Stomach (tissue), 9 donors: ENCODE data around the gene CCBE1. TPM values are rescaled to one million over a fixed set of nuclear protein-coding genes. Genes with fewer than 3 reads are reported as not detected.

Experiments used
- DNase-seq, 2 donors: peaks; one replicate each; pipeline versions ENCODE4 v3.0.0 to v3.0.0-alpha.2; 2013 to 2019
- H3K27ac ChIP-seq, 5 donors: fragments of 200-600 bp in 4 of 5; sonication (generic) in 4 of 5; one replicate each; pipeline ENCODE4 v1.5.1; 2013 to 2019; ENCODE audit warnings: mild to moderate bottlenecking in 1 of 5, moderate library complexity in 1 of 5
- H3K27me3 ChIP-seq, 3 donors: fragments of 200-600 bp; sonication (generic); one replicate each; pipeline ENCODE4 v1.5.1; 2017 to 2019; ENCODE audit warnings: mixed run types in 1 of 3
- H3K36me3 ChIP-seq, 4 donors: fragments of 200-600 bp; sonication (generic); 1 replicate in 3 of 4; 2 replicates in 1 of 4; pipeline ENCODE4 v1.5.1; 2016 to 2019
- H3K4me1 ChIP-seq, 4 donors: fragments of 200-600 bp; sonication (generic); one replicate each; pipeline ENCODE4 v1.5.1; 2016 to 2019
- H3K4me3 ChIP-seq, 4 donors: fragments of 200-600 bp; sonication (generic) in 3 of 4; one replicate each; pipeline ENCODE4 v1.5.1; 2016 to 2019; ENCODE audit warnings: mild to moderate bottlenecking in 1 of 4
- H3K9me3 ChIP-seq, 4 donors: fragments of 200-600 bp; sonication (generic); one replicate each; pipeline ENCODE4 v1.5.1; 2016 to 2019
- CTCF ChIP-seq, 7 experiments: fragments of 450-650 bp in 4 of 7; fragments of 200-600 bp in 3 of 7; sonication (generic) in 3 of 7; IDR thresholded peaks; one replicate each; pipeline ENCODE4 v1.5.1; 2016 to 2019; ENCODE audit warnings: antibody characterized with exemption in 7 of 7, control low read depth in 2 of 7, mild to moderate bottlenecking in 1 of 7
- EP300 ChIP-seq: sonication (generic); formaldehyde crosslinking; IDR thresholded peaks from one replicate; pipeline ENCODE4 v1.6.1; 2017; ENCODE audit warnings: antibody characterized with exemption
- POLR2A ChIP-seq, 4 donors: fragments of 450-650 bp; IDR thresholded peaks; one replicate each; pipeline ENCODE4 v1.6.1; 2016; ENCODE audit warnings: antibody characterized with exemption in 4 of 4, control low read depth in 2 of 4, mild to moderate bottlenecking in 1 of 4, moderate library complexity in 1 of 4
- POLR2AphosphoS5 ChIP-seq, 3 donors: sonication (generic); formaldehyde crosslinking; IDR thresholded peaks; one replicate each; pipeline ENCODE4 v1.6.1; 2016; ENCODE audit warnings: antibody characterized with exemption in 3 of 3
- WGBS, 5 donors: extraction: QIAGEN DNeasy Blood & Tissue Kit in 3 of 5; methylation state at CpG; one replicate each; pipeline versions ENCODE4 v1.1.5 to v1.1.7; 2013 to 2018; 5-methylcytosine and 5-hydroxymethylcytosine counted together
- intact Hi-C: fragments of 100-400 bp; cut with DNase I; formaldehyde crosslinking; loops from one replicate; pipeline ENCODE4 v1.15.1; 2023; ENCODE audit warnings: low total_unique reads
- polyA plus RNA-seq, 3 donors: library from polyadenylated mRNA; stranded (reverse); fragments of 200-250 nt; gene quantifications; one replicate each; pipeline ENCODE4 v1.2.3, GENCODE V29; 2013
- total RNA-seq, 5 donors: library from RNA; depleted of rRNA; stranded (reverse); fragments of >200 nt; gene quantifications; one replicate each; pipeline versions ENCODE4 v1.1.0 to v1.2.3, GENCODE V29; 2014 to 2016
- donor health status: healthy with polysubstance abuse.
- donor health status: Bipolar disorder and iron deficiency.
- donor health status: healthy.

The CCBE1 gene
- total and polyA plus RNA-seq, 8 donors: 0.29 to 4.0 (median 1.2) TPM

- peak overlapping the region in 1 of 5 donors; percentile 52 for H3K27ac ChIP-seq
- H3K27me3 ChIP-seq: peaks cover 3 to 58% (median 25%) of the 10 kb centered on the region in 3 donors
- no peak for TF ChIP-seq POLR2A (IDR thresholded peaks at IDR 0.05)
- TF ChIP-seq EP300: no peak
- no peak for TF ChIP-seq CTCF (IDR thresholded peaks at IDR 0.05)
- TF ChIP-seq POLR2AphosphoS5 (IDR thresholded peaks at IDR 0.05): no peak
- H3K9me3 ChIP-seq: no peaks in the 10 kb centered on the region
- DNase-seq: no peak
- no peaks in the 10 kb centered on the region for H3K36me3 ChIP-seq
- H3K4me3 ChIP-seq: peak overlapping the region in 1 of 4 donors; percentile 53
- WGBS, 5 donors: 66 to 73% (median 73%) methylated on average over 8 of the region's 8 CpGs
- intact Hi-C loops: no loop called here
- peaks cover 24 to 34% (median 27%) of the 10 kb centered on the region in 4 donors for H3K4me1 ChIP-seq
Measured at GRCh38 chr18:59695551-59695950, 1.7 kb downstream of the CCBE1 start.

GRCh38 chr18:59694824-59695223 is 2.4 kb downstream of the CCBE1 start:
- H3K27ac ChIP-seq: no peak overlapping the region
- WGBS, 5 donors: 66 to 73% (median 72%) methylated on average over 4 of the region's 4 CpGs

GRCh38 chr18:59691996-59692395 is 5.2 kb downstream of the CCBE1 start:
- no peaks in the 10 kb centered on the region for H3K36me3 ChIP-seq
- H3K9me3 ChIP-seq: no peaks in the 10 kb centered on the region
- no peak overlapping the region for H3K27ac ChIP-seq
- TF ChIP-seq CTCF (IDR thresholded peaks at IDR 0.05) (no peak), POLR2AphosphoS5 (IDR thresholded peaks at IDR 0.05) (no peak), POLR2A (IDR thresholded peaks at IDR 0.05) (no peak), EP300 (no peak)
- 59 to 71% (median 65%) methylated on average over 4 of the region's 4 CpGs for WGBS, 5 donors
- H3K4me1 ChIP-seq: peaks cover 8 to 10% (median 9%) of the 10 kb centered on the region in 4 donors
- DNase-seq: no peak
- intact Hi-C loops: no loop called here
- no peak overlapping the region for H3K4me3 ChIP-seq
- peaks cover 3 to 48% (median 18%) of the 10 kb centered on the region in 3 donors for H3K27me3 ChIP-seq

More at GRCh38 chr18:59694824-59695223, 2.4 kb downstream of the CCBE1 start:
- DNase-seq: no peak
- Histone ChIP-seq H3K4me1 (peaks cover 17 to 27% (median 20%) of the 10 kb centered on the region in 4 donors), H3K27me3 (peaks cover 3 to 57% (median 25%) of the 10 kb centered on the region in 3 donors), H3K36me3 (no peaks in the 10 kb centered on the region), H3K4me3 (no peak overlapping the region), H3K9me3 (no peaks in the 10 kb centered on the region)
- TF ChIP-seq POLR2AphosphoS5 (IDR thresholded peaks at IDR 0.05) (no peak), EP300 (no peak), CTCF (IDR thresholded peaks at IDR 0.05) (no peak), POLR2A (IDR thresholded peaks at IDR 0.05) (no peak)
- intact Hi-C loops: no loop called here

- H3K27me3 ChIP-seq: peaks cover 0 to 38% (median 8%) of the 10 kb centered on the region in 3 donors
- no peaks in the 10 kb centered on the region for H3K36me3 ChIP-seq
- TF ChIP-seq EP300: no peak
- no peak for TF ChIP-seq POLR2A (IDR thresholded peaks at IDR 0.05)
- no peak for TF ChIP-seq CTCF (IDR thresholded peaks at IDR 0.05)
- no peak for TF ChIP-seq POLR2AphosphoS5 (IDR thresholded peaks at IDR 0.05)
- no peak overlapping the region for H3K4me3 ChIP-seq
- H3K9me3 ChIP-seq: no peaks in the 10 kb centered on the region
- intact Hi-C loops: no loop called here
- peaks cover 0 to under 1% (median 0%) of the 10 kb centered on the region in 4 donors for H3K4me1 ChIP-seq
- H3K27ac ChIP-seq: no peak overlapping the region
- DNase-seq: no peak
Measured at GRCh38 chr18:59690996-59691395, 6.2 kb downstream of the CCBE1 start.
